ENCODE results near the gene FBXW10B.
"Not testable (repeated sequence)": the region's sequence is repeated elsewhere in the genome, so short reads cannot be mapped to it uniquely, and the experiment has no call there.

GRCh38 chr17:15588017-15588416 is 31.5 kb downstream of the FBXW10B start:
- TF ChIP-seq, protein P1, sequence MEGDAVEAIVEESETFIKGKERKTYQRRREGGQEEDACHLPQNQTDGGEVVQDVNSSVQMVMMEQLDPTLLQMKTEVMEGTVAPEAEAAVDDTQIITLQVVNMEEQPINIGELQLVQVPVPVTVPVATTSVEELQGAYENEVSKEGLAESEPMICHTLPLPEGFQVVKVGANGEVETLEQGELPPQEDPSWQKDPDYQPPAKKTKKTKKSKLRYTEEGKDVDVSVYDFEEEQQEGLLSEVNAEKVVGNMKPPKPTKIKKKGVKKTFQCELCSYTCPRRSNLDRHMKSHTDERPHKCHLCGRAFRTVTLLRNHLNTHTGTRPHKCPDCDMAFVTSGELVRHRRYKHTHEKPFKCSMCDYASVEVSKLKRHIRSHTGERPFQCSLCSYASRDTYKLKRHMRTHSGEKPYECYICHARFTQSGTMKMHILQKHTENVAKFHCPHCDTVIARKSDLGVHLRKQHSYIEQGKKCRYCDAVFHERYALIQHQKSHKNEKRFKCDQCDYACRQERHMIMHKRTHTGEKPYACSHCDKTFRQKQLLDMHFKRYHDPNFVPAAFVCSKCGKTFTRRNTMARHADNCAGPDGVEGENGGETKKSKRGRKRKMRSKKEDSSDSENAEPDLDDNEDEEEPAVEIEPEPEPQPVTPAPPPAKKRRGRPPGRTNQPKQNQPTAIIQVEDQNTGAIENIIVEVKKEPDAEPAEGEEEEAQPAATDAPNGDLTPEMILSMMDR (IDR thresholded peaks at IDR 0.05; ENCODE audit: low read depth, low read length, poor library complexity, severe bottlenecking): not testable (repeated sequence)
- TF ChIP-seq EZH2phosphoT487 (IDR thresholded peaks at IDR 0.05; ENCODE audit: borderline replicate concordance, low read length): not testable (repeated sequence)

All from DOHH2 (cell line).